Stimulated activated naive CD4-positive, alpha-beta T cell treated with Interleukin-2 at 50 U/mL for 16 hours (primary cell): ENCODE measurements around the gene ALS2CL.
A peak's percentile ranks its signal among the peaks of the same experiment; 100 is the strongest.
"Not testable (repeated sequence)": the region's sequence is repeated elsewhere in the genome, so short reads cannot be mapped to it uniquely, and the experiment has no call there.

Source experiments
- DNase-seq: peaks from one replicate; lab custom pipeline; 2025; lab: John Stamatoyannopoulos, UW

ALS2CL gene, protein sequence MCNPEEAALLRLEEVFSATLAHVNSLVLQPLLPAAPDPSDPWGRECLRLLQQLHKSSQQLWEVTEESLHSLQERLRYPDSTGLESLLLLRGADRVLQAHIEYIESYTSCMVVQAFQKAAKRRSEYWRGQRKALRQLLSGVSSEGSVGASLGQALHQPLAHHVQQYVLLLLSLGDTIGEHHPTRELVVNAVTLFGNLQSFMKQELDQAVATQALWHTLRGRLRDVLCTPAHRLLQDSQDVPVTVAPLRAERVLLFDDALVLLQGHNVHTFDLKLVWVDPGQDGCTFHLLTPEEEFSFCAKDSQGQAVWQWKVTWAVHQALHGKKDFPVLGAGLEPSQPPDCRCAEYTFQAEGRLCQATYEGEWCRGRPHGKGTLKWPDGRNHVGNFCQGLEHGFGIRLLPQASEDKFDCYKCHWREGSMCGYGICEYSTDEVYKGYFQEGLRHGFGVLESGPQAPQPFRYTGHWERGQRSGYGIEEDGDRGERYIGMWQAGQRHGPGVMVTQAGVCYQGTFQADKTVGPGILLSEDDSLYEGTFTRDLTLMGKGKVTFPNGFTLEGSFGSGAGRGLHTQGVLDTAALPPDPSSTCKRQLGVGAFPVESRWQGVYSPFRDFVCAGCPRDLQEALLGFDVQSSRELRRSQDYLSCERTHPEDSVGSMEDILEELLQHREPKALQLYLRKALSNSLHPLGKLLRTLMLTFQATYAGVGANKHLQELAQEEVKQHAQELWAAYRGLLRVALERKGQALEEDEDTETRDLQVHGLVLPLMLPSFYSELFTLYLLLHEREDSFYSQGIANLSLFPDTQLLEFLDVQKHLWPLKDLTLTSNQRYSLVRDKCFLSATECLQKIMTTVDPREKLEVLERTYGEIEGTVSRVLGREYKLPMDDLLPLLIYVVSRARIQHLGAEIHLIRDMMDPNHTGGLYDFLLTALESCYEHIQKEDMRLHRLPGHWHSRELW

DNA sequence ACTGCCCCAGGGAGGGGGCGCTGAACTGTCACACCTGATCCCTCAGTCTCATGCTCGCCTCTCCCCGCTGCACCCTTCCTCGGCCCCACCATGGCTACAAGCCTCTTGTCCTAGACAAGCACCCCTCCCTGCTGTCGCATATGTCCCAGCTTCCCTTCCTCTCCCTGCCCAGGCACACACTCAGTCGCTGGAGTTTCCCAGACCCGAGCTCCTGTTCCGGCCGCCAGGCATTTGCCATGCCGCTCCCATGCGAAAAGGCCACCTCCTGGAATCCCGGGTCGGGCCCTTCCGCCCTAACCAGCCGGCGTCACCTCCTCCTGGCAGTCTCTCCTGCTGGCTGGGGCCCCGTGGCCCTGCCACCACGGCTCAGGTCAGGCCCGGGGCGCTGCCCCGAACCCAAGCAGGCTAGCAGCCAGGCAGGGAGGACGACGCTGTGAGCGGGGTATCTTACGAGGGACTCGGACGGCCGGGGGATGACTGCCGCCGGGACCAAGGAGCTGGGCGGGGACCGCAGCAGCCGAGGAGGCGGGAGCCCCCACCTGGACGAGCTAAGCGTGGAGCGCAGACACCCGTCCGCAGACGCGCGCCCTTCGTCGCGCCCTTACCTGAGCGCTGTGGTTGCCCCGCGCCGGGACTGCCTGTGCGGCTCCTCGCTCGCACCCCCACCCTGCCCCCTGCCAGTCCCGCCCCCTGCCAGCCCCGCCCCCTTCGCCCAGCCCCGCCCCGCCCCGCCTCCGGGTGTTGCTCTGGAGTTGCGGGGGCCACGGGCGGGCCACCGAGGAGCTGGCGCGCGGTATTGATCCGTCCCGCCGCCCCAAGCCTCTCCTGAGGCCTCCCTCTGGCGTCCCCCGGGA, at the start of gene ALS2CL:
TSS of gene ALS2CL (minus strand) at position 642 of the 854 bp plus-strand sequence. CDS start 4,239 bp downstream, outside the sequence.
- peak; percentile 73 for DNase-seq

DNA sequence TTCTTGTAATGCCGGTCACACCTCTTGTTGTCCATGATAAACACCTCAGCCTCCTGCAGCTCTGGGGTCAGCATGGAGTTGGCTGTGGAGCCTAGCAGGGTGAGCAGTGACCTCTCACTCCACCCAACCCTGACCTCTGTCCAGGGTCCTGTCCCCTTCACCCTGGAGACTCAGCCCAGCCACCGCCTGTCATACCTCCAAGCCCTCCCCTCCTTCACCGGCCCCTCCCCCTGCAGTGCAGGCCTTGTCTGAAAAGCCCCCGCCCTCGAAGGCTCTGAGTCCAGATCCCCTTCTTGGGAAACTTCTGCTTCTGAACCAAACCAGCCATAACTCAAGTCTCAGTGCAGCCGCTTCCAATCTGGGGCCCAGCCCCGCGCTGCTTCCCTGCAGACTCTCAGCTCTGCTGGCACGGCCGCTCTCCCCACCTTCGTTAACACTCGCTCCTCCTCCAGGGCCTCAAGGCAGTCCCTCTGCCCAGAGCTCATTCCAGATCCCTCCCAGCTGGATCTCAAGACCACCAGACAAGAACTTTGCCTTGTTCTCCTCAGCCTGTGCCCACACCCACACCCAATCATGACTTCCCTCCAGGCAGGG, 49.6 kb upstream of the ALS2CL start:
- DNase-seq, result no peak

DNA sequence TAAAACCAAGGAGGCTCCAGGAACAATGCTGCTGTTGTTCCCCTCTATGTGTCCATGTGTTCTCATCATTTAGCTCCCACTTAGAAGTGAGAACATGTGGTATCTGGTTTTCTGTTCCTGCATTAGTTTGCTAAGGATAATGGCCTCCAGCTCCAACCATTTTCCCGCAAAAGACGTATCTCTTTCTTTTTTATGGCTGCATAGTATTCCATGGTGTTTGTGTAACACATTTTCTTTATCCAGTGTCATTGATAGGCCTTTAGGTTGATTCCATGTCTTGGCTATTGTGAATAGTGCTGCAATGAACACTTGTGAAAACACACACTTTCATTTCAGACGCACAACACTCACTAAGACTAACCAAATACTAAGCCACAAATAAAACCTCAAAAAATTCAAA, 46.1 kb upstream of the ALS2CL start:
- DNase-seq, result not testable (repeated sequence)

DNA sequence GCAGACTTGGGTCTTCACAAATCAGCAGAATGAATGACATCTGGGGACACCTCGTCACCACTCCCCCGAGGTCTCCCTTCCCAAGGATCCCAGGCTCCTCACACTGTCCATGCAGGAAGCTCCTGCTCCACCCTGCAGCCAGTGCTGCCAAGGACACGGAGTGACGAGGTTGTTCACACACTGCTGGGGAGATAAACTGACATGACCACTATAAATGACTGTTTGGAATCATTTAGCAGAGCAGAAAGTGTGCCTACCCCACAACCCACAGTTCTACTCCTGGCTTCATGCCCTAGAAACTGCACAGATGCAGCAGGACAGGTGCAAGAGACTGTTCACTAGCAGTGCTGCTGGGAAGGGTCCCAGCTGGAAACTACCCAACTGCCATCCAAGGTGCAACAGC, 43.9 kb upstream of the ALS2CL start:
- no peak for DNase-seq

DNA sequence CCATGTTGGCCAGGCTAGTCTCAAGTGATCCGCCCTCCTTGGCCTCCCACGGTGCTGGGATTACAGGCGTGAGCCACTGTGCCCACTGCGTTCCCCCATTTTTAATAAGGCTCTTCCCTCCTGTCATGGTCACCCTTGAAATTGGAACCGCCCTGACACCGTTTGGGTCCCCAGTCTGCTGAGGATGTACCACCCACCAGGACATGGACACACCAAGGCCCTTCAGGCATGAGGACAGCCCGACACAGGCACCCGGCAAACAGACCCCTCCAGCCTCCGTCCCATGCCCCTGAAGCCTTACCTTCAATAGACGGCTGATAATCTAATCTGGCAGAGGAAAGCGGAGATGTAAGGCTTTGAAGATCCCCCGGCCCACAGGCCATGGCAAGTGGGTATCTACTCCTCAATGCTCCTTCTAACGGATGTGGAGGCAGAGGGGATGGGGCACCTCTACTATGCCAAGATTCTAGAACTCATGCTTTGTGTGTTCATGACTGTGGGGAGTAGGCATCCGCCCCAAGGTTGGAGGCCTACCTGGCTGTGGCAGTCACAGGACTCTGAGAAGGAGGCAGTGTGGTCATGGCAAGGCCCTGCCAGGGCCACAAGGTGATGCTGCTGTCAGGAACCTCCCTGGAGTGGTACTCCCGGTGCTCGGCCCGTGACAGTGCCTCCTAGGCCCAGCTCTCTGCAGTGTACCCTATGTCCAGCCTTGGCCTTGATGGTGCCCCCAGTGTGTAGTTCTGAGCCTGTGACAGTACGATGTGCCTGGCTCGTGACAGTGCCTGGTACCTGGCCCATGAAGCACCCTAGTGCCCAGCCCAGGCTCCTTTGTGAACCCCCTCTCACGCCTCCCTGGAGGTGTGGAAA, 42.8 kb upstream of the ALS2CL start:
- no peak for DNase-seq

DNA sequence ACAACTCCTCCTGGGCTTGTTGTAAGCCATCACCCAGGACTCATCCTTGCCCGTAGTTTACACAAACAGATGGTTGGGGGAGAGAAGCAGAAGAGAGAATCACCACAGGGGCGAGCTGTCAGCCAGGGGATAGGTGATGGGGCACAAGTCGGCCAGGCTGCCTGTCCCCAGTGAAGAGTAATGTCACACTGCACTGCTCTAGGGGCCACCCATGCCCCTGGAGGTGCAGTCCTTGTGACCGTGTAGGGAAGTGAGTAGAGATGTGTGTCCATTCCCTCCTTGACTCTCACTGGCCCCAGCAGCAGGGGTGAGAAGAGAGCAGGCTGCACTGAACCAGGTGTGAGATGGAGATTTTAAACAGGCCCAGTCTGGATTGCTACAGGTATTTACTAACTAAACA, 41.3 kb upstream of the ALS2CL start:
- DNase-seq, result no peak

DNA sequence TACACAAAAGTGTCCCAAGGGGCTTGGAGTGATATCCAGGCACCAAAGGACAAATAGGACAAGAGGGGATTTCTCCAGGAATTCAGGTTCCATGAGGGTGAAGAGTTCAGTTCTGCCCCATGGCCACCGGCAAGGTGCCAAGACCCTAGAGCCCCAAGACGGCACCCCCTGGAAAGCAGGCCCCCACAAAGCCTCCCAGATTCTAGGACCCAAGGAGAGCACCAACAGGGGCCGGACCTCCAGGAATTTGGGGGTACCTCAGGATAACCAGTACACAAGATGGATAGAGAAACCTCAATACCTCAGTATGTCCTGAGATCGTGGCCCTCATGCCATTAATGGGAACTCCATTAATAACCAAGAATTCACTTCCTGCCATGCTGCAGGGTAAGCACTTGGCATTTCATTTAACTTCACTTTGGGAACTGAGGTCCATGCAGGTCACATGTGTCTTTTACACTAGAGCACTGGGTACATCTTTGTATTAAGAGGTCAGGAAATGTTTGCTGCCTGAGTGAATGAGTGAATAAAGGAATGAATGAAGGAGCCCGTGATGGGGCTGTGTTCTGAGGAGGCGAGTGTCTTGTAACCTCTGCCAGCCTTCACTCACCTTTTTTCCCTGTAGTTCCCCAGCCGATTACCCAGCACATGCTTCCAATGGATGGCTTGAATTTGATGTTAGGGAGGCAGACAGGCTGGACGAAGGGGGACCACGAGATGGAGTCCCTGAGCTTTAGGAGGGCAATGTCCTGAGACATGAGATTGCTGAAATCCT, 39.7 kb upstream of the ALS2CL start:
- DNase-seq, result no peak

DNA sequence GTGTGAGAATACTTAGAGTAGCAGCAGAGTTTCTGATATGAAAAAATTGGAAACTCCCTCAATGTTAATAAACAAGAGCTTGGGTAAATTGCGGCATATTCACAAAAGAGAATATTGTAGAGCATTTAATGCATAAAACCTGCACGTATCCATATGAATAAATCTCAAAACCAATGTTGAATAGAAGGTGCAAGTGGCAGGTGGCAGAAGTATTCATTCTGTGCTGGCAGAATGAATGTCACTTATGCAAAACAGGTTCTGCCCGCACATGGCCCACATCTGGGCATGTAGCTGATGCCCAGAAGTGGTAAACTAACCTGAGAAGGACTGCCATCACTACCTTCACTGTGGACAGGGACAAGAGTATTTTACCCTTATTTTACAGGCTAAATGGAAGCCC, 38.3 kb upstream of the ALS2CL start:
- no peak for DNase-seq

DNA sequence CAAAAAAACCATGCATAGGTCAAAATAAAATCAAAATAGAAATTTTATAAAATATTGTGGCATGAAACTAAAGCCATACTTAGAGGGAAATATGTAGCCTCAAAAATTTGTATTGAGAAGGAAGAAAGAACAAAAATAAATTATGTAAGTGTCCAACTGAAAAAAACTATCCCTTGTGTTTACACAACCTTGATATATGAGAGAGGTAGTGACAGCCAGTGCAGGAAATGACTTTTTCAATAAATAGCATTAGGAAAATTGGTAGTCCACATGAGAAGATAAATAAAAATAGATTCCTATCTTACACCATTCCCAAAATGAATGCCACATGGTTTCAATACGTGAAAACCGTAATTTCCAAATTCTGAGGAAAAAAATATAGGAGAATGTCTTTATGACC, 37.3 kb upstream of the ALS2CL start:
- DNase-seq, result no peak

DNA sequence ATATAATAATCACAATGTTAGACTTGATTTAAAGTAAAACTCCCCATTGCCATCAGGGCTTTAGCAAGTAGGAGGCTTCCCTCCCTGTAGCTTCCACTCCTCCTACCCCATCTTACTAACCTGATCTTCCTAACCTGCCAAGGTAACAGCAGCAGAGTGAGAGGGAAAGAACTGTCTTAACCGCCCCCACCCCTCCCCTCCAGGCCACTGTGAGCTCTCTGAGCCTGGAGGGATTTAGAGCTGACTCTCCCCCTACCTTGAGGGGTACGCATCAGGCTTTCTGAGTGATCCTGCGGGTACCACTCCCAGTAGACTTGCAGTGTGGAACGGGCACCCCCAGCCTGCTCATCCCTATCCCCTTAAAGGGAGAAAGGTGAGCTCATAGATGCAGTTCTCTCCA, 35.6 kb upstream of the ALS2CL start:
- DNase-seq, result no peak

DNA sequence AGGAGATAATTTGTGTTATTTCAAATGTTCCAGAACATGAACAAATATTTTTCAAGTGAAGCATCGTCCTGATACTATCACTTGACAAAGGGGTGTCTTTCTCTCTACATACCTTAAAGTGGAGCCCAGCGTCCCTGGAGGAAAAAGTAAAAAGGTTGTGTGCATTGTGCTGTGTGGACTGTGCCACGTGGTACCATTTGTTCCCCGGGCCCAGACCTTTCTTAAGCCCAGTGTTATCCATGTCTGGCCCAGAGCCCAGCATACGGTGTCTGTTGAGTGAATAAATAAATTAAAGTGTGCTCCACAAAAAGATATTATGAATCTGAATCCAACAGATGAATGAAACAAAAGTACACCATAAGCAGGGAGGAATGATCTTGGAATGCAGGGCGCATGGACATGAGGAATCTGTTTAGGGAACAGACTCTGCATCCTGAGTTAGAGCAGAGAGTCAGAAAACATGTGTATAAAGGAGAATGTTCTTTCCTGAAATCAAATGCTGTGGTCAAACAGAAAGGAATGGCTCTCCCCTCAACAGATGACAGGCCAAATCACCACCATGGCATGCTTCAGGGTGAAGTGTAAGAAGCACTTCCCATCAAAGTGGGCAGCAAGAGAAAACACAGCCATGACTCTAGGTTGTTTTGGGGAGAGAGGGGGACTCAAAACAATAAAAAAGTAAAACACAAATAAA, 32.3 kb upstream of the ALS2CL start:
- DNase-seq, result no peak

DNA sequence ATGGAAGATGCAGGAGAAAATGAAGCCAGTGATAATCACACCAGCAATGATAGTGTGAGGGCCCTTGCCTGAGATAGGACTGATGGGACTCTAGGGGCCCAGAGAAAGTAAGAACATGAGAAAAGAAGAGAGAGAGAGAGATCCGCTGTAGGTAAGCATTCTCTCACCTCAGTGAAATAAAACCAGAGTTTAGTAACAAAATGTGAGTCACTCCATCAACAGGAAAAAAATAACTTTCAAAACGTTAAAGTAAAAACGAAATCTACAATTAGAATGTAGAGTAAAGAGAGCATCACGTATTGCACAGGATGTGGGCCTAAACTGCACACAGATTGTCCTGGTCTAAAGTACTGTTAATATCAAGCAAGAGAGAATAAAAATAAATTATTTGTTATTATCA, 30.9 kb upstream of the ALS2CL start:
- DNase-seq, result no peak

DNA sequence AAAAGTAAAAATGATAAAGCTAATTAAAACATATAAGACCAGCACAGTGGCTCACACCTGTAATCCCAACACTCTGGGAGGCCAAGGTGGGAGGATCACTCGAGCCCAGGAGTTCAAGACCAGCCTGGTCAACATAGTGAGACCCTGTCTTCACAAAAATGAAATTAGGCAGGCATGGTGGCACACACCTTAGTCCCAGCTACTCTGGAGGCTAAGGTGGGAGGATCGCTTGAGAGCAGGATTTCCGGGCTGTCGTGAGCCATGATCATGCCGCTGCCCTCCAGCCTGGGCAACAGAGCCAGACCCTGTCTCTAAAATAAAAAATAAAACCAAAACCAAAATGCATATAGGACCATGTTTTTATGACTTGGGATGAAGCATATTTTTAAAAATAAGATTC, 29.0 kb upstream of the ALS2CL start:
- no peak for DNase-seq

DNA sequence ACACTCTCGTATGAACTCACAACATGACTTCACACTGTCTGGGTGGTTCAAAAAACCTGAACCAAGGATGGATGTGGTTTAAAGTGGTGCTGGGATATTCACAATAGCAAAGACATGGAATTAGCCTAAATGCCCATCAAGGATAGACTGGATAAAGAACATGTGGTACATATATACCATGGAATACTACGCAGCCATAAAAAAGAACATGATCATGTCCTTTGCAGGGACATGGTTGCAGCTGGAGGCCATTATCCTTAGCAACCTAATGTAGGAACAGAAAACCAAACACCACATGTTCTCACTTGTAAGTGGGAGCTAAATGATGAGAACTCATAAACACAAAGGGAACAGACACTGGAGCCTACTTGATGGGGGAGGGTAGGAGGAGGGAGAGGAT, 27.5 kb upstream of the ALS2CL start:
- DNase-seq, result no peak

DNA sequence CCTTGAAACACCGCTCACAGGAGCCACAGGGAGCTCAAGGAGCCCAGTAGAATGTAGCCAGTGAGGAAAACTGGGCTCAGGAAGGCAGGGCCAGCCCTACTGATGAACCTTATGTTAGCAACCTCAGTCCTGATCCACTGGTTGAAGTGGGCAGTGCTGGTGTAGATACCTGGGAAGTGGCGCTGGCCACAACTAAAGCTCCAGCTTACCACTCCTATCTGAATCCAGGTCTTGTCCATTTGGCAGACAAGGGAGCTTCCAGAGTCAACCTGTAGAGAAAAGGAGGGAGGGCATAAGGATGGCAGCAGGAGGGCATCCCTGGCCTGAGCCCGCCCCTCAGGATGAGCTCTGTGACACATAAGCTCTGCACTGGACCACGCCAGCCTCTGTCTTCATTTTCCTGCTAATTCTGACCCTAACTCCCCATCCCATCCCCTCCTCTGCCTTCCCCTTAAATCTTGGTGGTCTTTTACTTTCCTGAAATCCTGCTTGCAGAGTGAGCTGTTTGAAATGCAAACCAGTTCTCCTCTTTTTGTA, 26.3 kb upstream of the ALS2CL start:
- DNase-seq, result no peak

DNA sequence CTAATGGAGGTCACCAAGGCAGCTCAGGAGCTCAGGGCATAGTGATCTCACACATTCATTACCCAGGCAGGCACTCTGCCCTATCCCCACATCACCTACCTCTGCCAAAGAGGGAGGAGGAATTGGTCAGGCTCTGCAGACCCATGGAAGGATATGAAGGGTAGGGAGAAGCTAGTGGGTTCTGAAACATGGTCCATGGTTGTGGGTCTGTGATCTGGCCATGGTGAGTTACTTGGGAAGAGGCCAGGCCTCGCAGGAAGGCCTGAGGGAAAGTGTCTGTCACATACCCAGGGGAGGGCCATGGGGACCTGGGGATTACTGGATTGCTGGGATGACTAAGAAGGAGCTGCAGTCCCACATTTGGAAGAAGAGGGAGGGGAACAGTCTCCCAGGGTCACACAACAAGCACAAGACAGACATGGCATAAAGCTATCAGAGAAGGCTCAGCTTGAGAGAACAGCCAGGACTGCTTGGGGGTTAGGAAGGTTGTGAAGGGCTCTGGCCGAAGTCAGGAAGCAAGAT, 25.6 kb upstream of the ALS2CL start:
- DNase-seq, result no peak

DNA sequence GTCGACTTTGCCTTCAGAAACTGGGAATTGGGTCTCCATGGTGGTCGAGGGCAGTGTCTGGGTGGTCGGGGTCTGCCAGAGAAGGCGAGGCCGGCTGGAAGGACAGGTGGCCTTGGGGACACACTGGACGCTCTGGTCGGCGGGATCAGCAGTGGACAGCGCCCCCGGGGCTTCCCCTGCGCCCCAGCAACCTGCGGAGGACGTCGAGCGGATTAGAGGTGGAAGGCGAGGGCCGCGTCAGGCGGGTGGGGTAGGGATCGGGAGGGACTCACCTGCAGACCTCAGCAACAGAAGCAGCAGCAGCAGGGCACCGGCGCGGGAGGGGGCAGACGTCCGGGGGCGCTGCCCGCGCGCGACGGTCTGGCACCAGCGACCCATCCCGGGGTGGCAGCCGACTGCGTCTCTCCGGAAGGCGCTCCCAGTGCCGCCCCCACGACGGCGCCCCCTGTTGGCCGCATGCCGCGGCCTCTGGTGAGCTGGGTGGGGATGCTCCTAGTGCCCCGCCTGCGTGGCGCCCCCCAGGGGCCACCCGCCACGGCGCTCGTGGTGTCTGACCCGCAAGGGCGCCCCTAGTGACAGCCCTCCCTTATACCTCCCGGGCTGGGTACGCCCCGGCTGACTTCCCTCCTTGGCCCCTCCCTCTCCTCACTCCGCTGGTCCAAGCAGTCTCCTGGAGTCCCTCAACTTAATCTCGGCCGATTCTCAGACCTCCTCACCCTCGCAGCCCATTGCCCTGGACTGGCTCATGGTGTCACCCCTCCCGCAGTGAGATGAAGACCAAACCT, 24.2 kb upstream of the ALS2CL start, which contains the start of gene PRSS50:
TSS of gene PRSS50 (minus strand) at position 423 of the 785 bp plus-strand sequence. CDS start at position 378, 45 bp downstream.
- DNase-seq, result no peak
